Measurements from ENCODE around the gene SMPX. TPM values are rescaled to one million over a fixed set of nuclear protein-coding genes. Genes with fewer than 3 reads are reported as not detected.
"Not testable (repeated sequence)": the region's sequence is repeated elsewhere in the genome, so short reads cannot be mapped to it uniquely, and the experiment has no call there.

Gene SMPX
- polyA plus RNA-seq, 1 of the 3 experiments (the other 2 are of a cell fraction): not detected

DNA sequence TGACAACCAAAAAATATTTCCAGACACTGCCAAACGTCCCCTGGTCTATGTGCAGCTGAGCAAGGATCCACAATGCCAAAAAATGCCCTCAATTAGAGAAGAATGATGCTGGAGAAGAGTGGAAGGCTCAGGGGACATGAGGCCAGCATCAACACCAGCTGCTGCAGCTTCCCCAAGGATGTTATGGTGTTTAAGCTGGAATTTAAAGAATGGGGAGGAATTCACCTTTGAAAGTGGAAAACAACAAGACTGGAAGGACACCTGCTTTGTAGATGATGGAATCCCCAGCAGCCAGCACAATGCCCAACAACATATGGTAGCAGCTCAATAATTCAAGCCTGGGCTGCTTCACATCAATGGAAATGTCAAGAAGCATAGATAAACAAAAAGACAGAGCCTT, 20.3 kb upstream of the SMPX start:
- H3K27ac ChIP-seq (ENCODE audit: low read depth in 2 of 2, low read length in 1 of 2): no peak overlapping the region
- no peak overlapping the region for H3K4me2 ChIP-seq
- no peaks in the 10 kb centered on the region for H3K9me3 ChIP-seq
- H3K36me3 ChIP-seq (replicated peaks in 1 of 2; ENCODE audit: control insufficient read depth in 1 of 2, insufficient read depth in 2 of 2, low read length in 1 of 2): no peaks in the 10 kb centered on the region
- DNase-seq: no peak
- H3K9ac ChIP-seq: no peak overlapping the region
- POLR2A ChIA-PET: no interaction called here
- H3F3A ChIP-seq (replicated peaks; ENCODE audit: insufficient read depth): no peaks in the 10 kb centered on the region
- H3K4me3 ChIP-seq (ENCODE audit: low read depth in 2 of 2, low read length in 1 of 2): no peak overlapping the region
- peaks cover 19% of the 10 kb centered on the region; the same call in 1 of the 2 replicates for H3K27me3 ChIP-seq (ENCODE audit: insufficient read depth)
- H4K20me1 ChIP-seq (ENCODE audit: insufficient read depth): no peaks in the 10 kb centered on the region
- no peak overlapping the region for H2AFZ ChIP-seq (ENCODE audit: low read depth)
- no peaks in the 10 kb centered on the region for H3K79me2 ChIP-seq (ENCODE audit: insufficient read depth)
- no peaks in the 10 kb centered on the region for H3K9me2 ChIP-seq
- CTCF ChIA-PET: interaction anchor here (1.5 kb wide), 1 partner anchor 33 kb away, joined by 4 read pairs; no protein-coding TSS in a partner anchor
- TF ChIP-seq RXRA (IDR thresholded peaks at IDR 0.05; ENCODE audit: borderline replicate concordance, low read depth): no peak
- whole genome bisulfite sequencing (ENCODE audit: low lambda C conversion rate): 0% methylated on average over 1 of the region's 1 CpG
- no peaks in the 10 kb centered on the region for H3K4me1 ChIP-seq (ENCODE audit: control insufficient read depth in 1 of 2, insufficient read depth in 2 of 2, low read depth in 1 of 2, low read length in 1 of 2)

DNA sequence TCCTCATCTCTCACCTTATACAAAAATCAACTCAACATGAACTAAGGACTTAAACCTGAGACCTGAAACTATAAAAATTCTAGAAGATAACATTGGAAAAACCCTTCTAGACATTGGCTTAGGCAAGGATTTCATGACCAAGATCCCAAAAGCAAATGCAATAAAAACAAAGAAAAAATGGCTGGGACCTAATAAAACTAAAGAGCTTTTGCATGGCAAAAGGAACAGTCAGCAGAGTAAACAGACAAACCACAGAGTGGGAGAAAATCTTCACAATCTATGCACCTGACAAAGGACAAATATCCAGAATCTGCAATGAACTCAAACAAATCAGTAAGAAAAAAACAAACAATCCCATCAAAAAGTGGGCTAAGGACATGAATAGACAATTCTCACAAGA, 17.2 kb upstream of the SMPX start:
- H3K9ac ChIP-seq; H3K36me3 ChIP-seq (replicated peaks in 1 of 2; ENCODE audit: control insufficient read depth in 1 of 2, insufficient read depth in 2 of 2, low read length in 1 of 2); DNase-seq; H3K9me3 ChIP-seq; H3K9me2 ChIP-seq; H4K20me1 ChIP-seq (ENCODE audit: insufficient read depth); H2AFZ ChIP-seq (ENCODE audit: low read depth); H3K4me3 ChIP-seq (ENCODE audit: low read depth in 2 of 2, low read length in 1 of 2); POLR2A ChIA-PET; H3K27ac ChIP-seq (ENCODE audit: low read depth in 2 of 2, low read length in 1 of 2); H3F3A ChIP-seq (replicated peaks; ENCODE audit: insufficient read depth); H3K4me1 ChIP-seq (ENCODE audit: control insufficient read depth in 1 of 2, insufficient read depth in 2 of 2, low read depth in 1 of 2, low read length in 1 of 2); H3K4me2 ChIP-seq; H3K79me2 ChIP-seq (ENCODE audit: insufficient read depth); CTCF ChIA-PET: not testable (repeated sequence)
- peaks cover 11% of the 10 kb centered on the region; the same call in 1 of the 2 replicates for H3K27me3 ChIP-seq (ENCODE audit: insufficient read depth)

DNA sequence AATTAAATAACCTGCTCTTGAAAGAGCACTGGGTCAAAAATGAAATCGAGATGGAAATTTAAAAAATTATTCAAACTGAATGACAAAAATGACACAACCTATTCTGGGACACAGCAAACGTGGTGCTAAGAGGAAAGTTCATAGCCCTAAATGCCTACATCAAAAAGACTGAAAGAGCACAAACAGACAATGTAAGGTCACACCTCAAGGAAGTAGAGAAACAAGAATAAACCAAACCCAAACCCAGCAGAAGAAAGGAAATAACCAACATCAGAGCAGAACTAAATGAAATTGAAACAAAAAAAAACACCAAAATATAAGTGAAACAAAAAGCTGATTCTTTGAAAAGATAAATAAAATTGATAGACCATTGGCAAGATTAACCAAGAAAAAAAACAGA, 15.1 kb upstream of the SMPX start:
- H3F3A ChIP-seq (replicated peaks; ENCODE audit: insufficient read depth); DNase-seq; H3K4me1 ChIP-seq (ENCODE audit: control insufficient read depth in 1 of 2, insufficient read depth in 2 of 2, low read depth in 1 of 2, low read length in 1 of 2); H2AFZ ChIP-seq (ENCODE audit: low read depth); H3K79me2 ChIP-seq (ENCODE audit: insufficient read depth); H3K4me3 ChIP-seq (ENCODE audit: low read depth in 2 of 2, low read length in 1 of 2); H3K27ac ChIP-seq (ENCODE audit: low read depth in 2 of 2, low read length in 1 of 2); CTCF ChIA-PET; H3K36me3 ChIP-seq (replicated peaks in 1 of 2; ENCODE audit: control insufficient read depth in 1 of 2, insufficient read depth in 2 of 2, low read length in 1 of 2); H3K4me2 ChIP-seq; H4K20me1 ChIP-seq (ENCODE audit: insufficient read depth); H3K27me3 ChIP-seq (ENCODE audit: insufficient read depth); POLR2A ChIA-PET; H3K9me3 ChIP-seq; H3K9me2 ChIP-seq; H3K9ac ChIP-seq: not testable (repeated sequence)
- WGBS (ENCODE audit: low lambda C conversion rate): 3% methylated on average over 2 of the region's 2 CpGs

DNA sequence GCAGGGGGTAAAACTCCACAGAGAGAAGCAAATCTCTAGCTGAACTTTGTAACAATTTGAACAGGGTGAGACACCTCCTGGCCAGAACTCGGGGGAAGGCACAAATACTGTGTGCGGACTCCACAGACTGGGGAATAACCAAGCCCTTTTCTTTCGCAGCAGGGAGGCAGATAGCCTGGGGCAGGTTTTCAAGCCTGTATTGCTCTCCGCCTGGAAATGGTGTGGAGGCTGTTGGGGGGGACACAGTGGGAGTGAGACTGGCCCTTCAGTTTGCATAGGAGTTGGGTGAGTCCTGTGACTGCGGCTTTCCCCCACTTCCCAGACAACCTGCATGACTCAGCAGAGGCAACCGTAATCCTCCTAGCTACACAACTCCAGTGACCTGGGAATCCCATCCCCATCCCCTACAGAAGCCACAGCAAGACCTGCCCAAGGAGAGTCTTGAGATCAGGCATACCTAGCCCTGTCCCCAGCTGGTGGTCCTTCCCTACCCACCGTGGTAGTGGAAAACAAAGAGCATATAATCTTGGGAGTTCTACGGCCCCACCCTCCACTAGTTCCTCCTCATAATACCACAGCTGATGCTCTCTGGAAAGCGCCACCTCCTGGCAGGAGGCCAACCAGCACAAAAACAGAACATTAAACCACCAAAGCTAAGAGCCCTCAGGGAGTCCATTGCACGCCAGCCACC, 12.9 kb upstream of the SMPX start:
- Histone ChIP-seq H4K20me1 (ENCODE audit: insufficient read depth) (no peaks in the 10 kb centered on the region), H3K36me3 (replicated peaks in 1 of 2; ENCODE audit: control insufficient read depth in 1 of 2, insufficient read depth in 2 of 2, low read length in 1 of 2) (no peaks in the 10 kb centered on the region), H3K9me3 (no peaks in the 10 kb centered on the region), H3K79me2 (ENCODE audit: insufficient read depth) (no peaks in the 10 kb centered on the region), H2AFZ (ENCODE audit: low read depth) (no peak overlapping the region), H3K4me1 (ENCODE audit: control insufficient read depth in 1 of 2, insufficient read depth in 2 of 2, low read depth in 1 of 2, low read length in 1 of 2) (no peaks in the 10 kb centered on the region; a peak in 1 of 4 replicates), H3K4me2 (no peak overlapping the region), H3F3A (replicated peaks; ENCODE audit: insufficient read depth) (no peaks in the 10 kb centered on the region), H3K9me2 (no peaks in the 10 kb centered on the region), H3K9ac (no peak overlapping the region), H3K27ac (ENCODE audit: low read depth in 2 of 2, low read length in 1 of 2) (no peak overlapping the region), H3K4me3 (ENCODE audit: low read depth in 2 of 2, low read length in 1 of 2) (no peak overlapping the region), H3K27me3 (ENCODE audit: insufficient read depth) (no peaks in the 10 kb centered on the region; the same call in 1 of the 2 replicates)
- ChIA-PET POLR2A (no interaction called here), CTCF (interaction anchor here (1.0 kb wide), 1 partner anchor 25 kb away, joined by 3 read pairs; no protein-coding TSS in a partner anchor)
- no peak for DNase-seq
- 25% methylated on average over 4 of the region's 10 CpGs for WGBS (ENCODE audit: low lambda C conversion rate)
- no peak for TF ChIP-seq POLR2AphosphoS5 (IDR thresholded peaks at IDR 0.05; ENCODE audit: low read depth, low read length)
- TF ChIP-seq SMC3 (IDR thresholded peaks at IDR 0.05; ENCODE audit: low read depth, low read length): no peak
